SU-DHL-6 (cell line): ENCODE results near the gene ARHGAP6.

ENCODE experiments used
- H2AFZ ChIP-seq: fragments of 200-600 bp; sonication (generic); 2 replicates; pipeline ENCODE4 v1.6.1; 2014; ENCODE audit warnings: low read depth, mild to moderate bottlenecking, moderate library complexity, mixed read lengths, antibody characterized with exemption, low read length; ENCODE audit not compliant: severe bottlenecking
- H3F3A ChIP-seq: fragments of 200-600 bp; shearing (Covaris generic); 2 replicates; pipeline ENCODE4 v1.6.0; 2016; ENCODE audit warnings: antibody characterized with exemption, mild to moderate bottlenecking; ENCODE audit not compliant: insufficient read depth
- H3K27ac ChIP-seq: fragments of 200-600 bp; sonication (generic); 2 replicates; pipeline ENCODE4 v1.5.1; 2016; ENCODE audit warnings: low read depth, mild to moderate bottlenecking, low read length, moderate library complexity, mixed read lengths
- H3K27me3 ChIP-seq: fragments of 200-600 bp; sonication (generic), shearing (Covaris generic); 2 replicates; pipeline ENCODE4 v1.6.0; 2014; ENCODE audit warnings: mild to moderate bottlenecking, low read length
- H3K36me3 ChIP-seq: fragments of 200-600 bp; sonication (generic); 2 replicates; pipeline ENCODE4 v1.6.1; 2014; ENCODE audit warnings: mild to moderate bottlenecking, low read length, mixed read lengths
- H3K4me2 ChIP-seq: fragments of 300-600, 200-600 bp; shearing (Covaris generic), sonication (generic); 2 replicates; pipeline ENCODE4 v1.6.0; 2014; ENCODE audit warnings: low read length, low read depth, mild to moderate bottlenecking; ENCODE audit not compliant: poor library complexity, severe bottlenecking
- H3K4me3 ChIP-seq: fragments of 200-600 bp; sonication (generic); 2 replicates; pipeline ENCODE4 v1.5.1; 2014; ENCODE audit warnings: antibody characterized with exemption, low read length, mild to moderate bottlenecking, mixed read lengths; ENCODE audit not compliant: insufficient read depth, poor library complexity, severe bottlenecking
- H3K79me2 ChIP-seq: fragments of 200-600 bp; sonication (generic); 2 replicates; pipeline ENCODE4 v1.6.1; 2014; ENCODE audit warnings: mild to moderate bottlenecking, low read length, moderate library complexity; ENCODE audit not compliant: insufficient read depth
- H3K9ac ChIP-seq: fragments of 200-600 bp; sonication (generic); 2 replicates; pipeline ENCODE4 v1.7.0; 2014; ENCODE audit warnings: mild to moderate bottlenecking, low read length
- H3K9me2 ChIP-seq: fragments of 200-600 bp; sonication (generic); replicated peaks from 2 replicates; pipeline ENCODE4 v1.6.1; 2014; ENCODE audit warnings: low read length; ENCODE audit not compliant: insufficient read depth
- H3K9me3 ChIP-seq: fragments of 200-600 bp; sonication (generic); 2 replicates; pipeline ENCODE4 v1.6.1; 2014; ENCODE audit warnings: low read length, mixed read lengths; ENCODE audit not compliant: insufficient read depth
- H4K20me1 ChIP-seq: fragments of 200-600 bp; sonication (generic); 2 replicates; pipeline ENCODE4 v1.6.1; 2014; ENCODE audit warnings: low read depth, mild to moderate bottlenecking, antibody characterized with exemption, low read length, moderate library complexity, mixed read lengths
- CTCF ChIP-seq: fragments of 200-600 bp; sonication (generic); IDR thresholded peaks from one replicate; pipeline ENCODE4 v1.5.1; 2017; ENCODE audit warnings: antibody characterized with exemption, mild to moderate bottlenecking, low read length, moderate library complexity; ENCODE audit not compliant: insufficient read depth, poor library complexity, severe bottlenecking
- EZH2phosphoT487 ChIP-seq: fragments of 200-600 bp; sonication (generic), shearing (Covaris generic); conservative IDR thresholded peaks from 2 replicates; pipeline ENCODE4 v1.6.1; 2018; ENCODE audit warnings: mild to moderate bottlenecking, antibody characterized with exemption, low read length, moderate library complexity, mixed read lengths

ARHGAP6 gene

GRCh38 chrX:11135564-11136185 is 530.0 kb downstream of the ARHGAP6 start:
- TF ChIP-seq EZH2phosphoT487 = no peak
- TF ChIP-seq CTCF = no peak
- no peaks in the 10 kb centered on the region for H3K9me2 ChIP-seq
- no peak overlapping the region for H3K4me2 ChIP-seq
- H3K9ac ChIP-seq = no peak overlapping the region
- H3K79me2 ChIP-seq = no peaks in the 10 kb centered on the region
- H3K36me3 ChIP-seq = no peaks in the 10 kb centered on the region
- H3K27ac ChIP-seq = no peak overlapping the region
- no peak overlapping the region for H2AFZ ChIP-seq
- no peaks in the 10 kb centered on the region for H3K27me3 ChIP-seq
- no peaks in the 10 kb centered on the region for H3F3A ChIP-seq
- no peak overlapping the region for H3K4me3 ChIP-seq
- no peaks in the 10 kb centered on the region for H3K9me3 ChIP-seq
- H4K20me1 ChIP-seq = no peaks in the 10 kb centered on the region

- Histone ChIP-seq H3K79me2 (no peaks in the 10 kb centered on the region), H4K20me1 (no peaks in the 10 kb centered on the region), H3K9me3 (no peaks in the 10 kb centered on the region), H3F3A (no peaks in the 10 kb centered on the region), H2AFZ (no peak overlapping the region), H3K9me2 (no peaks in the 10 kb centered on the region), H3K27me3 (no peaks in the 10 kb centered on the region), H3K4me3 (no peak overlapping the region), H3K9ac (no peak overlapping the region), H3K36me3 (no peaks in the 10 kb centered on the region), H3K4me2 (no peak overlapping the region), H3K27ac (no peak overlapping the region)
- TF ChIP-seq EZH2phosphoT487 = no peak
- TF ChIP-seq CTCF = no peak
Observed at GRCh38 chrX:11131146-11131545, 534.6 kb downstream of the ARHGAP6 start.

- no peak overlapping the region for H3K4me3 ChIP-seq
- H3F3A ChIP-seq = no peaks in the 10 kb centered on the region
- H3K79me2 ChIP-seq = no peaks in the 10 kb centered on the region
- no peak overlapping the region for H3K9ac ChIP-seq
- no peaks in the 10 kb centered on the region for H3K36me3 ChIP-seq
- no peaks in the 10 kb centered on the region for H3K27me3 ChIP-seq
- H3K27ac ChIP-seq = no peak overlapping the region
- no peaks in the 10 kb centered on the region for H4K20me1 ChIP-seq
- no peaks in the 10 kb centered on the region for H3K9me2 ChIP-seq
- no peaks in the 10 kb centered on the region for H3K9me3 ChIP-seq
- H2AFZ ChIP-seq = no peak overlapping the region
- TF ChIP-seq EZH2phosphoT487 (no peak), CTCF (no peak)
- H3K4me2 ChIP-seq = no peak overlapping the region
Observed at GRCh38 chrX:11130136-11130535, 535.6 kb downstream of the ARHGAP6 start.
